Sigmoid colon (tissue), 7 donors: ENCODE results near the gene PDCD4. TPM values are rescaled to one million over a fixed set of nuclear protein-coding genes. Genes with fewer than 3 reads are reported as not detected.

Experiments
- DNase-seq: peaks from one replicate; pipeline ENCODE4 v3.0.0-alpha.2; 2019
- H3K27ac ChIP-seq, 4 donors: fragments of 200-600 bp; sonication (generic); one replicate each; pipeline ENCODE4 v1.5.1; 2016 to 2019; ENCODE audit warnings: mild to moderate bottlenecking in 1 of 4
- H3K27me3 ChIP-seq, 3 donors: fragments of 200-600 bp; sonication (generic); one replicate each; pipeline ENCODE4 v1.5.1; 2019; ENCODE audit warnings: mild to moderate bottlenecking in 1 of 3
- H3K36me3 ChIP-seq, 4 donors: fragments of 200-600 bp; sonication (generic); one replicate each; pipeline ENCODE4 v1.5.1; 2016 to 2019
- H3K4me1 ChIP-seq, 4 donors: fragments of 200-600 bp; sonication (generic); one replicate each; pipeline ENCODE4 v1.5.1; 2017 to 2019
- H3K4me3 ChIP-seq, 4 donors: fragments of 200-600 bp; sonication (generic); one replicate each; pipeline ENCODE4 v1.5.1; 2017 to 2019; ENCODE audit warnings: mild to moderate bottlenecking in 2 of 4, moderate library complexity in 1 of 4
- H3K9me3 ChIP-seq, 4 donors: fragments of 200-600 bp in 3 of 4; sonication (generic) in 3 of 4; one replicate each; pipeline versions ENCODE4 v1.5.1 to v1.6.1; 2013 to 2019
- CTCF ChIP-seq, 4 experiments: fragments of 450-650 bp in 3 of 4; fragments of 200-600 bp in 1 of 4; IDR thresholded peaks; one replicate each; pipeline ENCODE4 v1.5.1; 2016 to 2019; ENCODE audit warnings: antibody characterized with exemption in 4 of 4, mild to moderate bottlenecking in 3 of 4, moderate library complexity in 2 of 4
- EP300 ChIP-seq, 4 donors: sonication (generic); formaldehyde crosslinking; IDR thresholded peaks; one replicate each; pipeline ENCODE4 v1.6.1; 2017; ENCODE audit warnings: antibody characterized with exemption in 4 of 4
- POLR2A ChIP-seq, 2 donors: fragments of 450-650 bp; IDR thresholded peaks; one replicate each; pipeline ENCODE4 v1.6.1; 2016; ENCODE audit warnings: antibody characterized with exemption in 2 of 2, mild to moderate bottlenecking in 2 of 2, moderate library complexity in 2 of 2
- POLR2AphosphoS5 ChIP-seq, 4 donors: sonication (generic); formaldehyde crosslinking; IDR thresholded peaks; one replicate each; pipeline ENCODE4 v1.6.1; 2017; ENCODE audit warnings: antibody characterized with exemption in 4 of 4
- WGBS, 2 donors: extraction: QIAGEN DNeasy Blood & Tissue Kit; methylation state at CpG; one replicate each; pipeline ENCODE4 v1.1.7; 2013; 5-methylcytosine and 5-hydroxymethylcytosine counted together
- intact Hi-C: fragments of 100-400 bp; cut with DNase I; formaldehyde crosslinking; loops from one replicate; pipeline ENCODE4 v1.15.1; 2023
- polyA plus RNA-seq, 3 donors: library from polyadenylated mRNA; stranded (reverse); fragments of 200-250 nt; gene quantifications; one replicate each; pipeline ENCODE4 v1.2.3, GENCODE V29; 2013
- total RNA-seq, 4 donors: library from RNA; depleted of rRNA; stranded (reverse); fragments of >200 nt; gene quantifications; one replicate each; pipeline ENCODE4 v1.1.0, GENCODE V29; 2016
- donor health status: healthy with polysubstance abuse.
- donor health status: Bipolar disorder and iron deficiency.
- donor health status: healthy.

PDCD4 gene
- total and polyA plus RNA-seq, 7 donors = 64.3 to 327 (median 140) TPM

- H3K36me3 ChIP-seq = no peaks in the 10 kb centered on the region
- H3K27ac ChIP-seq = peak overlapping the region; percentile 95 to 98 (median 98)
- TF ChIP-seq CTCF (IDR thresholded peaks at IDR 0.05) = peak in 1 of 4 experiments; percentile 14
- TF ChIP-seq POLR2AphosphoS5 (IDR thresholded peaks at IDR 0.05) = peak in 1 of 4 donors; percentile 39
- TF ChIP-seq EP300 (IDR thresholded peaks at IDR 0.05) = no peak
- TF ChIP-seq POLR2A (IDR thresholded peaks at IDR 0.05) = no peak
- H3K27me3 ChIP-seq = no peaks in the 10 kb centered on the region
- no peaks in the 10 kb centered on the region for H3K9me3 ChIP-seq
- H3K4me3 ChIP-seq = peak overlapping the region; percentile 64 to 91 (median 68)
- DNase-seq = peak; percentile 98
- H3K4me1 ChIP-seq = peaks cover 0 to 40% (median 32%) of the 10 kb centered on the region in 4 donors
- WGBS, 2 donors = 0% methylated on average over 15 of the region's 15 CpGs
- intact Hi-C loops = loop anchor here (10.0 kb wide), 2 partner anchors 423 to 993 kb away; partner anchors contain the start of genes DUSP5 and XPNPEP1
Observed at GRCh38 chr10:110918269-110918642, 46.5 kb downstream of the PDCD4 start.

GRCh38 chr10:110918643-110919348, 47.1 kb downstream of the PDCD4 start, which contains the start of gene BBIP1:
Gene BBIP1, minus strand, starts transcription at chr10:110919180. Its CDS starts 1,023 bp downstream, at chr10:110918157.
- WGBS, 2 donors = 0% methylated on average over 40 of the region's 40 CpGs
- no peak for DNase-seq

GRCh38 chr10:110919349-110919931, 47.7 kb downstream of the PDCD4 start, which contains the start of gene SHOC2:
Gene SHOC2, plus strand, starts transcription at chr10:110919604. Its CDS starts 44,755 bp downstream, at chr10:110964359.
- TF ChIP-seq CTCF (IDR thresholded peaks at IDR 0.05) (no peak), POLR2A (IDR thresholded peaks at IDR 0.05) (peak; percentile 54 to 58), POLR2AphosphoS5 (IDR thresholded peaks at IDR 0.05) (peak; percentile 91 to 97 (median 96)), EP300 (IDR thresholded peaks at IDR 0.05) (no peak)
- peak; percentile 100 for DNase-seq
- Histone ChIP-seq H3K27me3 (no peaks in the 10 kb centered on the region), H3K4me1 (peaks cover 0 to 51% (median 43%) of the 10 kb centered on the region in 4 donors), H3K27ac (peak within 1 kb of the TSS; percentile 96 to 98 (median 98)), H3K36me3 (no peaks in the 10 kb centered on the region), H3K4me3 (peak within 1 kb of the TSS; percentile 70 to 91 (median 77)), H3K9me3 (no peaks in the 10 kb centered on the region)
- intact Hi-C loops = loop anchor here (10.0 kb wide), 2 partner anchors 425 to 995 kb away; partner anchors contain the start of genes DUSP5 and XPNPEP1
- 0% methylated on average over 60 to 61 of the region's 61 CpGs for WGBS, 2 donors

More at GRCh38 chr10:110918643-110919348, 47.1 kb downstream of the PDCD4 start, which contains the start of gene BBIP1:
- Histone ChIP-seq H3K27ac (peak within 1 kb of the TSS; percentile 96 to 98 (median 98)), H3K4me1 (peaks cover 0 to 45% (median 37%) of the 10 kb centered on the region in 4 donors), H3K36me3 (no peaks in the 10 kb centered on the region), H3K4me3 (peak within 1 kb of the TSS; percentile 70 to 91 (median 77)), H3K27me3 (no peaks in the 10 kb centered on the region), H3K9me3 (no peaks in the 10 kb centered on the region)
- TF ChIP-seq CTCF (IDR thresholded peaks at IDR 0.05) = no peak
- peak in 2 of 4 donors; percentile 5 to 9 for TF ChIP-seq EP300 (IDR thresholded peaks at IDR 0.05)
- TF ChIP-seq POLR2A (IDR thresholded peaks at IDR 0.05) = peak; percentile 23 to 39
- TF ChIP-seq POLR2AphosphoS5 (IDR thresholded peaks at IDR 0.05) = peak; percentile 75 to 85 (median 77)
- intact Hi-C loops = loop anchor here (10.0 kb wide), 2 partner anchors 424 to 994 kb away; partner anchors contain the start of genes DUSP5 and XPNPEP1

- intact Hi-C loops = loop anchor here (10.0 kb wide), 3 partner anchors 75 to 995 kb away; partner anchors contain the start of genes DUSP5 and XPNPEP1
- no peak for TF ChIP-seq CTCF (IDR thresholded peaks at IDR 0.05)
- TF ChIP-seq POLR2AphosphoS5 (IDR thresholded peaks at IDR 0.05) = peak in 2 of 4 donors; percentile 1 to 5
- H3K36me3 ChIP-seq = no peaks in the 10 kb centered on the region
- peaks cover 0 to 54% (median 48%) of the 10 kb centered on the region in 4 donors for H3K4me1 ChIP-seq
- H3K4me3 ChIP-seq = peak overlapping the region; percentile 70 to 91 (median 77)
- WGBS, 2 donors = 0% methylated on average over 44 of the region's 44 CpGs
- DNase-seq = peak; percentile 73
- H3K27ac ChIP-seq = peak overlapping the region; percentile 96 to 98 (median 98)
- no peaks in the 10 kb centered on the region for H3K9me3 ChIP-seq
- no peaks in the 10 kb centered on the region for H3K27me3 ChIP-seq
Observed at GRCh38 chr10:110919971-110920881, 48.5 kb downstream of the PDCD4 start.
